Measurements from ENCODE around the gene MYO9B. TPM values are rescaled to one million over a fixed set of nuclear protein-coding genes. Genes with fewer than 3 reads are reported as not detected.
A peak's percentile ranks its signal among the peaks of the same experiment; 100 is the strongest.

The MYO9B gene
- total RNA-seq, 1 donor from 2014 or later: 15.5 TPM

- no peak for FAIRE-seq
- no peak overlapping the region for H3K4me3 ChIP-seq (ENCODE audit: low read depth, low read length)
- no peaks in the 10 kb centered on the region for H3K27me3 ChIP-seq (ENCODE audit: control insufficient read depth, insufficient read depth, low read length)
- TF ChIP-seq CTCF (IDR thresholded peaks at IDR 0.05; ENCODE audit: insufficient read depth, low read length, severe bottlenecking): no peak
- H3K36me3 ChIP-seq (ENCODE audit: control insufficient read depth, insufficient read depth, low read length): no peaks in the 10 kb centered on the region
- no peak for DNase-seq (ENCODE audit: low read depth)
Measured at GRCh38 chr19:17045907-17046502, 29.6 kb upstream of the MYO9B start.

GRCh38 chr19:17048885-17049453 lies 26.6 kb upstream of the MYO9B start:
- Histone ChIP-seq H3K4me3 (ENCODE audit: low read depth, low read length) (no peak overlapping the region), H3K27me3 (ENCODE audit: control insufficient read depth, insufficient read depth, low read length) (no peaks in the 10 kb centered on the region), H3K36me3 (ENCODE audit: control insufficient read depth, insufficient read depth, low read length) (no peaks in the 10 kb centered on the region)
- peak; percentile 43 for FAIRE-seq
- TF ChIP-seq CTCF (IDR thresholded peaks at IDR 0.05; ENCODE audit: insufficient read depth, low read length, severe bottlenecking): no peak
- DNase-seq (ENCODE audit: low read depth): no peak

- H3K4me3 ChIP-seq (ENCODE audit: low read depth, low read length): no peak overlapping the region
- H3K27me3 ChIP-seq (ENCODE audit: control insufficient read depth, insufficient read depth, low read length): no peaks in the 10 kb centered on the region
- FAIRE-seq (peak; percentile 77), DNase-seq (ENCODE audit: low read depth) (peak; percentile 78)
- no peaks in the 10 kb centered on the region for H3K36me3 ChIP-seq (ENCODE audit: control insufficient read depth, insufficient read depth, low read length)
- TF ChIP-seq CTCF (IDR thresholded peaks at IDR 0.05; ENCODE audit: insufficient read depth, low read length, severe bottlenecking): no peak
Measured at GRCh38 chr19:17049711-17050280, 25.8 kb upstream of the MYO9B start.

- Histone ChIP-seq H3K27me3 (ENCODE audit: control insufficient read depth, insufficient read depth, low read length) (no peaks in the 10 kb centered on the region), H3K36me3 (ENCODE audit: control insufficient read depth, insufficient read depth, low read length) (no peaks in the 10 kb centered on the region), H3K4me3 (ENCODE audit: low read depth, low read length) (no peak overlapping the region)
- peak; percentile 76 for TF ChIP-seq CTCF (IDR thresholded peaks at IDR 0.05; ENCODE audit: insufficient read depth, low read length, severe bottlenecking)
- DNase-seq (ENCODE audit: low read depth) (peak; percentile 42), FAIRE-seq (no peak)
Measured at GRCh38 chr19:17052439-17052838, 23.1 kb upstream of the MYO9B start.

- H3K4me3 ChIP-seq (ENCODE audit: low read depth, low read length): no peak overlapping the region
- H3K36me3 ChIP-seq (ENCODE audit: control insufficient read depth, insufficient read depth, low read length): peaks cover 5% of the 10 kb centered on the region
- no peaks in the 10 kb centered on the region for H3K27me3 ChIP-seq (ENCODE audit: control insufficient read depth, insufficient read depth, low read length)
- no peak for FAIRE-seq
- DNase-seq (ENCODE audit: low read depth): no peak
- no peak for TF ChIP-seq CTCF (IDR thresholded peaks at IDR 0.05; ENCODE audit: insufficient read depth, low read length, severe bottlenecking)
Measured at GRCh38 chr19:17054746-17055145, 20.8 kb upstream of the MYO9B start.
